ENCODE data around the gene MICALL2.

The MICALL2 gene

DNA sequence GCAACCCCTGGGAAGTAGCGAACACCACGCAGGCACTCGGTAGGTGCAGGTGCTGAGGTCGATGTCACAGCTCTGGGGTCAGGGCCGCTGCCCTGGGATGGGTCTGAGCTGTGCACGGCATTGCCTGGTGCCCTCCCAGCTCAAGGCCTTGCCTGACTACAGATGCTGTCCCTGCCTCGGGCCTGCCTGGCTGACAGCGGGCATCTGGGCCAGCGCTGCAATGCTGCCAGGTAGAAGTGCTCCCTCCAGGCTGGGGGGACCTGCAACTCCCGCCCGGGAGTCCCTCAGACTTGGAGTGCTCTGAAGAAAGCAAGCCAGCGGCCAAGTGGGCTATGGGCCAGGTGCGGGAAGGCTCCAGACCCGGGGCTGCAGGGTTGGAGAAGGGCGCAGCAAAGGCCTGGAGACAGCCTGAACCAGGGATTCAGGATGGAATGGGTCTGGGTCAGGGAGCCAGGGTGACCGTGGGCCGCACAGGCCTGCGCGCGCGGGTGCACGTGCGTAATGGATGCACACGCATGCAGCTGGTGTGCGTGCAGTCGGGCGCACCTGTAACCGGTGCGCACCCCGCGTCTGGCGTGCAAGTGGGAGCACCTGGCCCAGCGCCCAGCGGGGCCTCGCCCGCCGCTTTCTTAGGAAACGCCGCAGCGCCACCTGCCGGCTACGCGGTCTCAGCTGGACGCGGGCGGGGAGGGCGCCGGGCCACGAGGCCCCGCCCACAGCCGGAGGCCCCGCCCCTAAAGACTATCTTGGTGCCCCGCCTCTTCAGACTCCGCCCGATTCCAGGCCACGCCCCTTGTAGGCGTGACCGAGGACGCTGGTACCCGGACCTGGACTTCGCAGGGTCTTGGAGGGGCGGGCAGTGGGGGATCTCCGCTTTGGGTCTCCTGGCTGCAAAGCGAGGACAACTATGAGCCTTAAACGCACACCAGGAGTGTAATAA lies 46.7 kb downstream of the MICALL2 start:
- peaks cover 60% of the 10 kb centered on the region for H3K4me1 ChIP-seq
- H3K36me3 ChIP-seq, result no peaks in the 10 kb centered on the region
- no peak for TF ChIP-seq Cebpa-rat (IDR thresholded peaks at IDR 0.05)
- peak overlapping the region; percentile 71 for H3K4me2 ChIP-seq
- peaks cover 19% of the 10 kb centered on the region for H3K27me3 ChIP-seq
- H3K9me3 ChIP-seq, result no peaks in the 10 kb centered on the region
- no peak overlapping the region for H3K4me3 ChIP-seq
- H3K27ac ChIP-seq, result no peak overlapping the region
- no peak overlapping the region for H3K9ac ChIP-seq
- no peaks in the 10 kb centered on the region for H4K20me1 ChIP-seq

DNA sequence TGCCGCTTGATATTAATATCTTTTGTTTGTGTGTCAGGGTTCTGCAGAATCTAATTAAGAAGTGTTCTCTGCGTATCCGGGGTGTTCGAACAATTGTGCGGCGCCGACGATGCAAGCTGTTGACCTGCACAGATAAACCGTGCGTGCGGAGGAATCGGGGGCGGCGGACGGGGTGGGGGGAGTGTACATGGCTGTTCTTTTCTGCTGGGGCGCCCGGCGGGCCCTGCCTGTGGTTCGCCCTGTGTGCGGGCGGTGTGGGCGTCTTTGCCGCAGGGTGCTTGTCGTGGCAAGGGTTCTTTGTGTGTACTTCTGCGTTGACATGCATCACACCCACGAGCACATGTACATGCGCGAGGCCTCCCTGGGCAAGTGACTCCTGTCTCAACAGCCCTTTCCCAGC lies 47.9 kb downstream of the MICALL2 start:
- Histone ChIP-seq H3K4me1 (peaks cover 60% of the 10 kb centered on the region), H3K27ac (no peak overlapping the region), H3K36me3 (no peaks in the 10 kb centered on the region), H3K9ac (no peak overlapping the region), H4K20me1 (no peaks in the 10 kb centered on the region), H3K4me2 (peak overlapping the region; percentile 71), H3K4me3 (no peak overlapping the region), H3K9me3 (no peaks in the 10 kb centered on the region), H3K27me3 (peaks cover 26% of the 10 kb centered on the region)
- no peak for TF ChIP-seq Cebpa-rat (IDR thresholded peaks at IDR 0.05)

DNA sequence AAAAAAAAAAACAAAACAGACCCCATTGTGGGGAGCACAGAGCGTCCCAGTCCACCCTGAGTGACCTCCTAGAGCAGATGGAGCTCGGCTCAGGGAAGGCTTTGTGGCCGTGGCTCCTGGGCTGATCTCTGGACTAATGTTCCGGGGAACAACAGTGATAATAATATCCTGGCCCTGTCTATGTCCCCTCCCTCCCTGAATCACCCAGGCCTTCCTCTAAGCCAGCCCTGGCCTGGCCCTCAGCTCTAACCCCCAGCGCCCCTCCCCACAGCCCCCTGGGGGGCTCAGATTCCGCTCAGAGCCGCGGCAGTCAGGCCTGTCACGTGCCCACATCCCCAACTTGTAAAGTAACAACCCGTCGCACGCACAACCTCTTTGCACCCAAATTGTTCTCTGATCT lies 48.3 kb downstream of the MICALL2 start:
- H3K9ac ChIP-seq, result no peak overlapping the region
- TF ChIP-seq Cebpa-rat (IDR thresholded peaks at IDR 0.05), result no peak
- H3K27me3 ChIP-seq, result peaks cover 28% of the 10 kb centered on the region
- no peaks in the 10 kb centered on the region for H3K36me3 ChIP-seq
- H3K4me3 ChIP-seq, result no peak overlapping the region
- no peaks in the 10 kb centered on the region for H4K20me1 ChIP-seq
- no peaks in the 10 kb centered on the region for H3K9me3 ChIP-seq
- H3K27ac ChIP-seq, result no peak overlapping the region
- H3K4me2 ChIP-seq, result peak overlapping the region; percentile 71
- peaks cover 64% of the 10 kb centered on the region for H3K4me1 ChIP-seq

DNA sequence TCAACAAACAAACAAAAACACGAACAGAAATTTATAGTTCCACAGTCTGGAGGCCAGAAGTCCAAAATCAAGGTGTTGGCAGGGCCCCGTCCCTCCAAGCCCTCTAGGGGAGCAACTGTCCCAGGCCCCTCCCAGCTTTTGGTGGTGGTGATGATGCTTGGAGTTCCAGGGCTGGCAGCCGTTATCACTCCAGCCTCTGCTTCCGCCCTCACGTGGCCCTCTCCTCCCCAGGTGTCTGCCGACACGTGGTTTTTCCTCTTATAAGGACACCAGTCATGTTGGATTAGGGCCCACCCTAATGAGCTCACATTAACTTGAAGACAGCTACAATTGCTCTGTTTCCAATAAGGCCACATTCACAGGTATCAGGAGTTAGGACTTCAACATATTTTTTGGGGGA lies 49.7 kb downstream of the MICALL2 start:
- H3K4me2 ChIP-seq, result peak overlapping the region; percentile 72; the same call in 1 of the 2 replicates
- H3K4me3 ChIP-seq, result no peak overlapping the region
- H3K9ac ChIP-seq, result no peak overlapping the region
- H3K9me3 ChIP-seq, result no peaks in the 10 kb centered on the region
- H3K27ac ChIP-seq, result no peak overlapping the region
- TF ChIP-seq Cebpa-rat (IDR thresholded peaks at IDR 0.05), result no peak
- peaks cover 33% of the 10 kb centered on the region for H3K27me3 ChIP-seq
- no peaks in the 10 kb centered on the region for H4K20me1 ChIP-seq
- no peaks in the 10 kb centered on the region for H3K36me3 ChIP-seq
- peaks cover 75% of the 10 kb centered on the region for H3K4me1 ChIP-seq

DNA sequence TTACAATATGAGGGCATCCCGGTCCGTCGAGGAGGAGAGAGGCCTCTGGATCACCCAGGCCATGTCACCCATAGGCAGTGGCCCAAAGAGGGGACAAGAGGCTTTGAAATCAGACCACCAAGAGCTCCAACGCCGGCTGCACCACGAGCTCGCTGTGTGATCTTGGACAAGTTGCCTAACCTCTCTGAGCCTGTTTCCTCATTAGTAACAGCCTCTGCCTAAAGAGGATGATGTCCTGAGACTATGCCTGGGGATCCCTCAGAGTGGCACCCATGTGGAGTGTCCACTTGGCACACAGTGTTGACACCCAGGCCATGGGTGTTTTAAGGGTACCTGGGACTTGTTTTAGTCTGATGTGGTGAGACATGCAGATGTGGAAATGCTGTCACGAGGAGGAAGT lies 50.8 kb downstream of the MICALL2 start:
- no peak overlapping the region for H3K4me3 ChIP-seq
- peaks cover 44% of the 10 kb centered on the region for H3K27me3 ChIP-seq
- no peak overlapping the region for H3K27ac ChIP-seq
- no peak overlapping the region for H3K9ac ChIP-seq
- no peaks in the 10 kb centered on the region for H4K20me1 ChIP-seq
- H3K4me1 ChIP-seq, result peaks cover 86% of the 10 kb centered on the region
- no peak for TF ChIP-seq Cebpa-rat (IDR thresholded peaks at IDR 0.05)
- no peaks in the 10 kb centered on the region for H3K9me3 ChIP-seq
- peak overlapping the region; percentile 72 for H3K4me2 ChIP-seq
- H3K36me3 ChIP-seq, result no peaks in the 10 kb centered on the region

DNA sequence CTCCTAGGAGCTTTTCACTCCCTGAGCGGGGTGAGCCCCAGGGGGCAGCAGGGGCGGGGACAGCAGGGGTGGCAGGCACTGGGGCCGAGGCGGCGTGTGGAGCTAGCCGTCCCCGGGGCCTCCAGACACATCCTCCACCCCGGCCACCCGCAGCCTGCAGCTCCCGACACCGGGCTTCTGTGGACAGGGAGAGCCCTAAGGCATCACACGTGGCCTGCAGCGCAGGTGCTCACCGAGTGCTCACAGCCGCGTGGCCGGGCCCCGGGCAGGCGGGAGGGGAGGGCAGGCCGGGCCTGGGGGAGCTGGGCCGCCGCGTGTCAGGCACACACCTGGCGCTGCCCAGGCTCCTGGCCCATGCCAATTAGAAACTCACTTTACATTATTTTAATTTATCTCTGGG lies 51.4 kb downstream of the MICALL2 start:
- Histone ChIP-seq H3K36me3 (no peaks in the 10 kb centered on the region), H3K9me3 (no peaks in the 10 kb centered on the region), H4K20me1 (no peaks in the 10 kb centered on the region), H3K4me1 (peaks cover 92% of the 10 kb centered on the region), H3K9ac (no peak overlapping the region), H3K4me3 (no peak overlapping the region), H3K27ac (no peak overlapping the region), H3K27me3 (peaks cover 49% of the 10 kb centered on the region), H3K4me2 (peak overlapping the region; percentile 72)
- TF ChIP-seq Cebpa-rat (IDR thresholded peaks at IDR 0.05), result no peak

DNA sequence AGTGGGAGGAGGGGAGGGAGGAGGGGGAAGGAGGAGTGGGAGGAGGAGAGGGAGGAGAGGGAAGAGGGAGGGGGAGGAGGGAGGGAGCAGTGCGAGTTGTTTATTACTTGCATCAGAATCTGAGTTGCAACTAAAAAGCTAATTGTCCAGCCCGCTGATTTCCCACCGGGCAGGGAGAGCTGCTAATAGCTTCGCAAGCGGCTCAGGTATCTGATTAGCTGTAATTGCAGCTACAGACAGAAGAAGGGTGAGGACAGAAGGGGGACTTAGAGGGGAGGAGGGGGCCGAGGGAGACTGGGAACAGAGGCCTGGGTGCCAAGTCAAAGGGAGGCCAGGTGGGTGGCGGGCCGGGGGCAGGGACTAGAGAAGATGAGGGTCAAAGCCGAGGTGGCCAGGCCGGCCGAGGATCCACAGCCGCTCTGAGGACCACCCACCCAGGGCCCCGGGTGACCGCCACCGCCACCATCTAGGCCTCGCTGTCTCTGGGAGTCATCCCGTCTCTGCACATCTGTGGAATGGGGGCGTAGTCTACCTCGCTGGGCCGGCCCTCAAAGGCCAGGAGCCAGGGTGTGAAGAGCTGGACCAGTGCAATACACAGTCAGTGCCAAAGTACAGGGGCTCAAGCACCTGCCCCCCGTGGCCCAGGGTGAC lies 54.2 kb downstream of the MICALL2 start:
- no peak overlapping the region for H3K4me3 ChIP-seq
- no peak overlapping the region for H3K9ac ChIP-seq
- H3K36me3 ChIP-seq, result no peaks in the 10 kb centered on the region
- H3K27ac ChIP-seq, result no peak overlapping the region
- no peaks in the 10 kb centered on the region for H3K9me3 ChIP-seq
- no peaks in the 10 kb centered on the region for H4K20me1 ChIP-seq
- H3K27me3 ChIP-seq, result peaks cover 54% of the 10 kb centered on the region
- H3K4me1 ChIP-seq, result peaks cover 78% of the 10 kb centered on the region
- H3K4me2 ChIP-seq, result peak overlapping the region; percentile 36
- no peak for TF ChIP-seq Cebpa-rat (IDR thresholded peaks at IDR 0.05)

DNA sequence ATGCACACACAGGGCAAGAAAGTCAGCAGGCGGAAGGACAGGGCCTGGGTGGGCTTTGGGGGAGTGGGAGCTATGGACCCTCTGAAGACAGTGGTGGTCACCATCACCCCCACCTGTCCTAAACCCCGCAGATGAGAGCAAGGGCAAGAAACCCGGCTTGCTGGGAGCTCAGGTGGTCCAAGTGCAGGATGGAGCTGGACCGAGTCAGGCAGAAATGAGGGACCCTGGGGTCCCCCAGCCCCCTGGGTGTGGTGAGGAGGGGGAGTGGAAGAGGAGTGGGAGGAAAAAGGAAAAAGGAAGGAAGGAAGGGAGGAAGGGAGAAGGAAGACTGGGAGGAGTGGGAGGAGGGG lies 54.8 kb downstream of the MICALL2 start:
- Histone ChIP-seq H3K27ac (no peak overlapping the region), H3K4me1 (peaks cover 80% of the 10 kb centered on the region), H3K27me3 (peaks cover 53% of the 10 kb centered on the region), H3K4me3 (peak overlapping the region; percentile 39; the same call in 1 of the 2 replicates), H3K9me3 (no peaks in the 10 kb centered on the region), H3K4me2 (peak overlapping the region; percentile 95), H4K20me1 (no peaks in the 10 kb centered on the region), H3K9ac (no peak overlapping the region), H3K36me3 (no peaks in the 10 kb centered on the region)
- TF ChIP-seq Cebpa-rat (IDR thresholded peaks at IDR 0.05), result no peak

DNA sequence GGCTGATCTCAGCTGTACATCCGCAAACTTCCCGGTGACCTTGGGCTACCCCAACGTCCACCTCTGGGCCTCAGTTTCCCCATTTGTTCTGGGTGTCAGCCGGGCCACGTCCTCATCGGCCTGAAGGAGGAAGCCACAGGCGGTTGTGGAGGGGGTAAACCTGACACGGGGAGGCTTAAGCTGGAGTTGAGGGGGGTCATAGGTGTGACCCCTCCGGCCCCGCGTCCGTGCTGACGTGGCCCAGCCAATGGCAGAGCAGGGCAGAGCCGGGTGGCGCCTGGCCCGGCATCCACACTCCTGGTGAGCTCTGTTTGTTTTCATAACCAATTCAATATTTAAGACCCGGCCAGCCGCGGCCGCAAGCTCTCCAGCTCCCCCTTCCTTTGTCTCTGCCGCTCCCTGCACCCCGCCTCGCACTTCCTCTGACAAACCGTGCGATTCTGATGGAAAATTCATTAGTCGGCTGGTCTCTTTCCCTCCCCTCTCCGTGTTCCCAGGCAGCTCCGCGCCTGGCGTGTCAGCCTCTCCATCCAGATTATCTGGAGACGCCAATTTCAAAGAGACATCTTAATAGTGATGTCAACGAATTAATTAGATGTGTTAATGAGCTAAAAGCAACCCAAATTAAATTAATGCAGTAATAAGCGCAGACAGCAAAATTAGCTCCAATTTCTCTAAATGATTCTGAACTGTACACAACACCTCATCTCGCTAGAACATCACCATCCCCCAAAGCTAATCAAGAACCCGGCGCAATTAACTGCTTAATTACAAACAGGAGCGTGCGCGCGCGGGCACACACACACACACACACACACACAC lies 55.4 kb downstream of the MICALL2 start:
- Histone ChIP-seq H4K20me1 (no peaks in the 10 kb centered on the region), H3K36me3 (no peaks in the 10 kb centered on the region), H3K4me1 (peaks cover 80% of the 10 kb centered on the region), H3K9ac (0 out of 2 replicates have a peak overlapping the region, but pooled peaks have one; percentile 41), H3K27me3 (peaks cover 48% of the 10 kb centered on the region), H3K4me2 (peak overlapping the region; percentile 95), H3K9me3 (no peaks in the 10 kb centered on the region), H3K4me3 (peak overlapping the region; percentile 39), H3K27ac (peak overlapping the region; percentile 62; the same call in 1 of the 2 replicates)
- TF ChIP-seq Cebpa-rat (IDR thresholded peaks at IDR 0.05), result no peak
